HCT116 (cell line): ENCODE data around the gene RARS2. TPM values are rescaled to one million over a fixed set of nuclear protein-coding genes. Genes with fewer than 3 reads are reported as not detected.

ENCODE experiments used
- ATAC-seq: fragments of 200-7000 bp; cut with Tn5 transposase; 2 replicates; pipeline ENCODE4 v1.9.1; 2020; ENCODE audit warnings: mild to moderate bottlenecking, moderate library complexity
- BruUV-seq: library from RNA; stranded (reverse); fragments of 400-500 nt; replicated peaks from 2 replicates; lab custom pipeline; 2021; lab: Mats Ljungman, UMichigan
- CTCF ChIA-PET: fragments of 300-600 bp; sonication (Branson Sonifier 250); formaldehyde crosslinking; loops from one replicate; lab custom pipeline; 2021; ENCODE audit warnings: antibody characterized with exemption; lab: Charles Lee
- POLR2A ChIA-PET: fragments of 300-600, 350-600 bp; sonication (Branson Sonifier 250); formaldehyde crosslinking; loops from one replicate; lab custom pipeline; 2021; ENCODE audit warnings: antibody characterized with exemption; lab: Charles Lee
- RAD21 ChIA-PET, 2 experiments: fragments of 300-600 bp; sonication (Branson Sonifier 250); formaldehyde crosslinking; loops; one replicate each; lab custom pipeline; 2023; ENCODE audit warnings: low total read pairs in 2 of 2; ENCODE audit not compliant: uncharacterized antibody in 2 of 2, unreplicated experiment in 2 of 2, low non-redundant PET in 1 of 2; lab: Charles Lee
- DNase-seq: peaks from one replicate; pipeline ENCODE4 v3.0.0-alpha.2; 2010; ENCODE audit warnings: low read depth, low spot score
- H2AFZ ChIP-seq: fragments of 200-600 bp; shearing (Covaris generic), sonication (generic); 2 replicates; pipeline ENCODE4 v1.6.1; 2017; ENCODE audit warnings: low read depth, mixed run types, mixed read lengths, antibody characterized with exemption, low read length; ENCODE audit not compliant: poor library complexity, severe bottlenecking
- H3K27ac ChIP-seq: 2 replicates; pipeline ENCODE4 v1.5.1; 2012; ENCODE audit warnings: low read depth, low read length
- H3K27me3 ChIP-seq: fragments of 200-600 bp; sonication (generic); 2 replicates; pipeline ENCODE4 v1.6.1; 2016; ENCODE audit warnings: mixed run types, low read length, mixed read lengths; ENCODE audit not compliant: insufficient read depth
- H3K36me3 ChIP-seq, 2 experiments: fragments of 200-500 bp in 1 of 2; fragments of 200-600 bp in 1 of 2; sonication (Bioruptor generic) in 1 of 2; sonication (generic) in 1 of 2; 2 replicates each; pipeline versions ENCODE4 v1.5.1 to v1.6.1; 2014 to 2016; ENCODE audit warnings: low read length in 2 of 2, inconsistent platforms in 1 of 2, mixed read lengths in 1 of 2, mixed run types in 1 of 2; ENCODE audit not compliant: insufficient read depth in 2 of 2, control insufficient read depth in 1 of 2
- H3K4me1 ChIP-seq, 2 experiments: fragments of 200-600 bp in 1 of 2; sonication (generic) in 1 of 2; 2 replicates each; pipeline versions ENCODE4 v1.5.1 to v1.6.1; 2012 to 2017; ENCODE audit warnings: low read length in 2 of 2, inconsistent platforms in 1 of 2, mild to moderate bottlenecking in 1 of 2, mixed read lengths in 1 of 2, mixed run types in 1 of 2, moderate library complexity in 1 of 2; ENCODE audit not compliant: insufficient read depth in 2 of 2, control insufficient read depth in 1 of 2
- H3K4me2 ChIP-seq: fragments of 200-600 bp; sonication (generic); 2 replicates; pipeline ENCODE4 v1.6.1; 2017; ENCODE audit warnings: mixed run types, low read length, mixed read lengths
- H3K4me3 ChIP-seq, 2 experiments: fragments of 200-600 bp in 1 of 2; sonication (generic) in 1 of 2; replicated peaks in 1 of 2; 2 replicates each; pipeline ENCODE4 v1.5.1; 2011 to 2016; ENCODE audit warnings: low read length in 2 of 2, control low read depth in 1 of 2, low read depth in 1 of 2, mild to moderate bottlenecking in 1 of 2, mixed read lengths in 1 of 2, mixed run types in 1 of 2
- H3K79me2 ChIP-seq: fragments of 200-600 bp; sonication (generic); 2 replicates; pipeline ENCODE4 v1.6.1; 2017; ENCODE audit warnings: mild to moderate bottlenecking, mixed run types, low read length, moderate library complexity, mixed read lengths; ENCODE audit not compliant: insufficient read depth
- H3K9ac ChIP-seq: fragments of 200-600 bp; sonication (generic); 2 replicates; pipeline ENCODE4 v1.6.1; 2016; ENCODE audit warnings: low read length, mixed read lengths
- H3K9me2 ChIP-seq: fragments of 200-600 bp; sonication (generic), shearing (Covaris generic); 2 replicates; pipeline ENCODE4 v1.6.1; 2017; ENCODE audit warnings: mixed run types, mild to moderate bottlenecking, moderate library complexity; ENCODE audit not compliant: insufficient read depth
- H3K9me3 ChIP-seq, 2 experiments: fragments of 200-500 bp in 1 of 2; fragments of 200-600 bp in 1 of 2; sonication (Bioruptor generic) in 1 of 2; sonication (generic) in 1 of 2; 2 replicates each; pipeline ENCODE4 v1.6.1; 2014 to 2017; ENCODE audit warnings: low read length in 2 of 2, mixed read lengths in 2 of 2, inconsistent platforms in 1 of 2, low read depth in 1 of 2, mild to moderate bottlenecking in 1 of 2, mixed run types in 1 of 2, moderate library complexity in 1 of 2; ENCODE audit not compliant: control insufficient read depth in 1 of 2, insufficient read depth in 1 of 2
- H4K20me1 ChIP-seq: fragments of 200-600 bp; sonication (generic), shearing (Covaris generic); 2 replicates; pipeline ENCODE4 v1.6.1; 2017; ENCODE audit warnings: mixed run types, mild to moderate bottlenecking, moderate library complexity; ENCODE audit not compliant: insufficient read depth
- CBX3 ChIP-seq: IDR thresholded peaks from 2 replicates; pipeline ENCODE4 v1.6.1; 2012; ENCODE audit warnings: low read depth
- CEBPB ChIP-seq: IDR thresholded peaks from 2 replicates; pipeline ENCODE4 v1.6.1; 2012; ENCODE audit warnings: low read depth
- EGR1 ChIP-seq: IDR thresholded peaks from 2 replicates; pipeline ENCODE4 v1.6.1; 2012; ENCODE audit warnings: low read depth
- ELF1 ChIP-seq: IDR thresholded peaks from 2 replicates; pipeline ENCODE4 v1.6.1; 2012; ENCODE audit warnings: low read depth, borderline replicate concordance
- EZH2 ChIP-seq: fragments of 200-600 bp; sonication (generic); IDR thresholded peaks from 2 replicates; pipeline ENCODE4 v1.6.1; 2017; ENCODE audit warnings: antibody characterized with exemption, mixed run types
- EZH2phosphoT487 ChIP-seq: fragments of 200-600 bp; IDR thresholded peaks from 2 replicates; pipeline ENCODE4 v1.6.1; 2018; ENCODE audit warnings: antibody characterized with exemption, borderline replicate concordance
- FOSL1 ChIP-seq: IDR thresholded peaks from 2 replicates; pipeline ENCODE4 v1.6.1; 2012; ENCODE audit warnings: low read depth
- JUND ChIP-seq: IDR thresholded peaks from 2 replicates; pipeline ENCODE4 v1.6.1; 2012
- POLR2AphosphoS5 ChIP-seq: IDR thresholded peaks from 2 replicates; pipeline ENCODE4 v1.6.1; 2011; ENCODE audit warnings: mild to moderate bottlenecking, low read depth, low read length, moderate library complexity
- RAD21 ChIP-seq: IDR thresholded peaks from 2 replicates; pipeline ENCODE4 v1.6.1; 2012; ENCODE audit warnings: low read depth, mild to moderate bottlenecking
- SIN3A ChIP-seq: IDR thresholded peaks from 2 replicates; pipeline ENCODE4 v1.6.1; 2012; ENCODE audit warnings: low read depth
- SP1 ChIP-seq: IDR thresholded peaks from 2 replicates; pipeline ENCODE4 v1.6.1; 2012; ENCODE audit warnings: low read depth
- TCF7L2 ChIP-seq: IDR thresholded peaks from 2 replicates; pipeline ENCODE4 v1.7.0; 2011; ENCODE audit warnings: borderline replicate concordance, inconsistent platforms; ENCODE audit not compliant: insufficient read depth, insufficient read length; ENCODE audit errors: extremely low read depth
- ZFX ChIP-seq: fragments of 450-650 bp; IDR thresholded peaks from 2 replicates; pipeline ENCODE4 v1.6.1; 2017
- intact Hi-C: fragments of 100-400 bp; cut with micrococcal nuclease; formaldehyde crosslinking; loops from 2 replicates; pipeline ENCODE4 v1.10.0; 2022
- total RNA-seq: library from RNA; stranded (reverse); gene quantifications from one replicate; pipeline ENCODE4 v1.2.1, GENCODE V29; 2021; ENCODE audit not compliant: unreplicated experiment
- TF ChIP-seq, protein P1 (sequence below), 3 experiments: fragments of 200-600 bp in 1 of 3; sonication (generic) in 1 of 3; IDR thresholded peaks in 2 of 3; conservative IDR thresholded peaks in 1 of 3; 2 replicates each; pipeline ENCODE4 v1.5.1; 2012 to 2017; ENCODE audit warnings: low read depth in 2 of 3, low read length in 2 of 3, antibody characterized with exemption in 1 of 3, borderline replicate concordance in 1 of 3, control low read depth in 1 of 3, mild to moderate bottlenecking in 1 of 3, mixed read lengths in 1 of 3, mixed run types in 1 of 3, moderate library complexity in 1 of 3; ENCODE audit not compliant: insufficient read depth in 1 of 3
- TF ChIP-seq, protein P2 (sequence below): IDR thresholded peaks from 2 replicates; pipeline ENCODE4 v1.6.1; 2012; ENCODE audit warnings: low read depth
- TF ChIP-seq, protein P3 (sequence below): IDR thresholded peaks from 2 replicates; pipeline ENCODE4 v1.6.1; 2012
- TF ChIP-seq, protein P4 (sequence below): IDR thresholded peaks from 2 replicates; pipeline ENCODE4 v1.6.1; 2011; ENCODE audit warnings: mild to moderate bottlenecking, low read length, moderate library complexity; ENCODE audit not compliant: insufficient replicate concordance; ENCODE audit errors: extremely low read depth
- TF ChIP-seq, protein P5 (sequence below): IDR thresholded peaks from 2 replicates; pipeline ENCODE4 v1.6.1; 2012

Gene RARS2
- total RNA-seq, 1 experiment from 2014 or later: 34.8 TPM

DNA sequence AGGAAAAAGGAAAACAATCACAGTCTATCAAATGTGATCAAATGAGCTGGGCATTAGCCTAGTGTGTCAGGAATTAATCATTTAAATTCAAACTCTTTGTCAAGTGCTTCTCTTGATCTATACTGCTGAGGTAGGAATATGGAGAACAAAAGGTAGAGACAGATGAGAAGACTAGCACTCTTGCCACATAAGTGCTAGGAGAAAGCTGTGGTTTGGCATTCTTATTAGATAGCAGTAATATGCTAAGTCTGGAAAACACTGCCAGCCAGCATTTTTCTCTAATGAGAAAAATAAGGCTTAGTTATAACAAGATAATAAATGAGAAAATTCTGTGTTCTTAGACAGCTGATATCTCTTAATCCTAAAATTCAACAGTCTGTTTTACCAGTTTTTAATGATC is 39.1 kb upstream of the RARS2 start (continued):
- TF ChIP-seq, protein P1, sequence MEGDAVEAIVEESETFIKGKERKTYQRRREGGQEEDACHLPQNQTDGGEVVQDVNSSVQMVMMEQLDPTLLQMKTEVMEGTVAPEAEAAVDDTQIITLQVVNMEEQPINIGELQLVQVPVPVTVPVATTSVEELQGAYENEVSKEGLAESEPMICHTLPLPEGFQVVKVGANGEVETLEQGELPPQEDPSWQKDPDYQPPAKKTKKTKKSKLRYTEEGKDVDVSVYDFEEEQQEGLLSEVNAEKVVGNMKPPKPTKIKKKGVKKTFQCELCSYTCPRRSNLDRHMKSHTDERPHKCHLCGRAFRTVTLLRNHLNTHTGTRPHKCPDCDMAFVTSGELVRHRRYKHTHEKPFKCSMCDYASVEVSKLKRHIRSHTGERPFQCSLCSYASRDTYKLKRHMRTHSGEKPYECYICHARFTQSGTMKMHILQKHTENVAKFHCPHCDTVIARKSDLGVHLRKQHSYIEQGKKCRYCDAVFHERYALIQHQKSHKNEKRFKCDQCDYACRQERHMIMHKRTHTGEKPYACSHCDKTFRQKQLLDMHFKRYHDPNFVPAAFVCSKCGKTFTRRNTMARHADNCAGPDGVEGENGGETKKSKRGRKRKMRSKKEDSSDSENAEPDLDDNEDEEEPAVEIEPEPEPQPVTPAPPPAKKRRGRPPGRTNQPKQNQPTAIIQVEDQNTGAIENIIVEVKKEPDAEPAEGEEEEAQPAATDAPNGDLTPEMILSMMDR (IDR thresholded peaks at IDR 0.05 in 2 of 3, conservative IDR thresholded peaks at IDR 0.05 in 1 of 3; ENCODE audit: borderline replicate concordance in 1 of 3, insufficient read depth in 1 of 3, low read depth in 2 of 3, low read length in 2 of 3): no peak
- TF ChIP-seq EZH2 (no peak), EGR1 (no peak), ZFX (no peak), JUND (no peak)

DNA sequence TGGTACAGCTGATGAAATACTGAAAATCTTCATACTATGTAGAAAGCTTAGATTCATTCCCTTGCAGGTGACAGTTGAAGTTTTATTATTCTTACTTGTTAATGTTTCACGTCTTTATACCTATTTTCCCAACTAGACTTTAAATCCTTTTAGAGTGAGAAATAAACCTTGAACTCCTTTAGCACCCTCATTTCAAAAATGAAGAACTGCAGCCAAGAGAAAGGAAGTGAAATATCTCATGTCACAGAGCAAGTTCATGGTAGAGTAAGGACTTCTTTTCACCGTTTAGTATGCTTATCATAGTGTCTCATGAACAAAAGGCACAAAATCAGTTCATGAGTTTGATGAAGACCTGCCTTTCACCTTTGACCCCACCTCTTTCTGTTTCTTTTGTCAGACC is 38.6 kb upstream of the RARS2 start:
- BruUV-seq: no TSS peak
- Histone ChIP-seq H3K9ac (no peak overlapping the region), H3K27me3 (no peaks in the 10 kb centered on the region), H3K79me2 (0 out of 2 replicates have a peak, but pooled peaks cover 4% of the 10 kb centered on the region), H3K9me3 (no peaks in the 10 kb centered on the region), H3K27ac (no peak overlapping the region), H4K20me1 (no peaks in the 10 kb centered on the region), H3K36me3 (no peaks in the 10 kb centered on the region), H3K4me2 (no peak overlapping the region), H3K4me1 (no peaks in the 10 kb centered on the region), H3K9me2 (no peaks in the 10 kb centered on the region), H2AFZ (no peak overlapping the region), H3K4me3 (no peak overlapping the region)
- ChIA-PET CTCF (no interaction called here), POLR2A (no interaction called here), RAD21 (no interaction called here)
- ATAC-seq (no peak), DNase-seq (no peak)
- intact Hi-C loops: no loop called here
- TF ChIP-seq CBX3 (no peak), CEBPB (no peak), EZH2 (no peak), ZFX (no peak), EZH2phosphoT487 (no peak), TCF7L2 (no peak), JUND (no peak), POLR2AphosphoS5 (no peak), RAD21 (no peak), SIN3A (no peak), ELF1 (no peak), SP1 (no peak), FOSL1 (no peak)
- TF ChIP-seq, protein P2, sequence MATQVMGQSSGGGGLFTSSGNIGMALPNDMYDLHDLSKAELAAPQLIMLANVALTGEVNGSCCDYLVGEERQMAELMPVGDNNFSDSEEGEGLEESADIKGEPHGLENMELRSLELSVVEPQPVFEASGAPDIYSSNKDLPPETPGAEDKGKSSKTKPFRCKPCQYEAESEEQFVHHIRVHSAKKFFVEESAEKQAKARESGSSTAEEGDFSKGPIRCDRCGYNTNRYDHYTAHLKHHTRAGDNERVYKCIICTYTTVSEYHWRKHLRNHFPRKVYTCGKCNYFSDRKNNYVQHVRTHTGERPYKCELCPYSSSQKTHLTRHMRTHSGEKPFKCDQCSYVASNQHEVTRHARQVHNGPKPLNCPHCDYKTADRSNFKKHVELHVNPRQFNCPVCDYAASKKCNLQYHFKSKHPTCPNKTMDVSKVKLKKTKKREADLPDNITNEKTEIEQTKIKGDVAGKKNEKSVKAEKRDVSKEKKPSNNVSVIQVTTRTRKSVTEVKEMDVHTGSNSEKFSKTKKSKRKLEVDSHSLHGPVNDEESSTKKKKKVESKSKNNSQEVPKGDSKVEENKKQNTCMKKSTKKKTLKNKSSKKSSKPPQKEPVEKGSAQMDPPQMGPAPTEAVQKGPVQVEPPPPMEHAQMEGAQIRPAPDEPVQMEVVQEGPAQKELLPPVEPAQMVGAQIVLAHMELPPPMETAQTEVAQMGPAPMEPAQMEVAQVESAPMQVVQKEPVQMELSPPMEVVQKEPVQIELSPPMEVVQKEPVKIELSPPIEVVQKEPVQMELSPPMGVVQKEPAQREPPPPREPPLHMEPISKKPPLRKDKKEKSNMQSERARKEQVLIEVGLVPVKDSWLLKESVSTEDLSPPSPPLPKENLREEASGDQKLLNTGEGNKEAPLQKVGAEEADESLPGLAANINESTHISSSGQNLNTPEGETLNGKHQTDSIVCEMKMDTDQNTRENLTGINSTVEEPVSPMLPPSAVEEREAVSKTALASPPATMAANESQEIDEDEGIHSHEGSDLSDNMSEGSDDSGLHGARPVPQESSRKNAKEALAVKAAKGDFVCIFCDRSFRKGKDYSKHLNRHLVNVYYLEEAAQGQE: no peak
- TF ChIP-seq, protein P3, sequence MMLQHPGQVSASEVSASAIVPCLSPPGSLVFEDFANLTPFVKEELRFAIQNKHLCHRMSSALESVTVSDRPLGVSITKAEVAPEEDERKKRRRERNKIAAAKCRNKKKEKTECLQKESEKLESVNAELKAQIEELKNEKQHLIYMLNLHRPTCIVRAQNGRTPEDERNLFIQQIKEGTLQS: no peak
- TF ChIP-seq, protein P4, sequence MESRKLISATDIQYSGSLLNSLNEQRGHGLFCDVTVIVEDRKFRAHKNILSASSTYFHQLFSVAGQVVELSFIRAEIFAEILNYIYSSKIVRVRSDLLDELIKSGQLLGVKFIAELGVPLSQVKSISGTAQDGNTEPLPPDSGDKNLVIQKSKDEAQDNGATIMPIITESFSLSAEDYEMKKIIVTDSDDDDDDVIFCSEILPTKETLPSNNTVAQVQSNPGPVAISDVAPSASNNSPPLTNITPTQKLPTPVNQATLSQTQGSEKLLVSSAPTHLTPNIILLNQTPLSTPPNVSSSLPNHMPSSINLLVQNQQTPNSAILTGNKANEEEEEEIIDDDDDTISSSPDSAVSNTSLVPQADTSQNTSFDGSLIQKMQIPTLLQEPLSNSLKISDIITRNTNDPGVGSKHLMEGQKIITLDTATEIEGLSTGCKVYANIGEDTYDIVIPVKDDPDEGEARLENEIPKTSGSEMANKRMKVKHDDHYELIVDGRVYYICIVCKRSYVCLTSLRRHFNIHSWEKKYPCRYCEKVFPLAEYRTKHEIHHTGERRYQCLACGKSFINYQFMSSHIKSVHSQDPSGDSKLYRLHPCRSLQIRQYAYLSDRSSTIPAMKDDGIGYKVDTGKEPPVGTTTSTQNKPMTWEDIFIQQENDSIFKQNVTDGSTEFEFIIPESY: no peak
- TF ChIP-seq, protein P5, sequence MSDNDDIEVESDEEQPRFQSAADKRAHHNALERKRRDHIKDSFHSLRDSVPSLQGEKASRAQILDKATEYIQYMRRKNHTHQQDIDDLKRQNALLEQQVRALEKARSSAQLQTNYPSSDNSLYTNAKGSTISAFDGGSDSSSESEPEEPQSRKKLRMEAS: no peak
